Trophoblast cell (in vitro differentiated cells and primary cell): ENCODE measurements around the gene ERLIN1.

Source experiments
- DNase-seq, 2 donors: peaks; one replicate each; pipeline ENCODE4 v3.0.0-alpha.2; 2016
- H2AFZ ChIP-seq: 2 replicates; pipeline ENCODE4 v1.6.1; 2013; ENCODE audit warnings: low read length, moderate library complexity, mild to moderate bottlenecking; ENCODE audit not compliant: insufficient read depth, poor library complexity
- H2AK5ac ChIP-seq: 2 replicates; pipeline ENCODE4 v1.6.1; 2013; ENCODE audit warnings: mild to moderate bottlenecking, low read length
- H2BK120ac ChIP-seq: 2 replicates; pipeline ENCODE4 v1.6.1; 2013; ENCODE audit warnings: low read length, mild to moderate bottlenecking, moderate library complexity; ENCODE audit not compliant: insufficient read depth, poor library complexity
- H2BK12ac ChIP-seq: 2 replicates; pipeline ENCODE4 v1.6.1; 2013; ENCODE audit warnings: mild to moderate bottlenecking, low read length, moderate library complexity
- H2BK5ac ChIP-seq: 2 replicates; pipeline ENCODE4 v1.6.1; 2013; ENCODE audit warnings: low read length, low read depth, moderate library complexity, mild to moderate bottlenecking; ENCODE audit not compliant: poor library complexity
- H3K14ac ChIP-seq: 2 replicates; pipeline ENCODE4 v1.6.1; 2013; ENCODE audit warnings: mild to moderate bottlenecking, low read length
- H3K18ac ChIP-seq: 2 replicates; pipeline ENCODE4 v1.6.1; 2013; ENCODE audit warnings: mild to moderate bottlenecking, low read length
- H3K23ac ChIP-seq: 2 replicates; pipeline ENCODE4 v1.6.1; 2013; ENCODE audit warnings: low read length
- H3K27ac ChIP-seq: 2 replicates; pipeline ENCODE4 v1.5.1; 2013; ENCODE audit warnings: low read depth, mild to moderate bottlenecking, inconsistent platforms, low read length, moderate library complexity
- H3K27me3 ChIP-seq: 2 replicates; pipeline ENCODE4 v1.6.1; 2013; ENCODE audit warnings: inconsistent platforms, mild to moderate bottlenecking, low read length, moderate library complexity; ENCODE audit not compliant: insufficient read depth
- H3K36me3 ChIP-seq, 2 experiments: 1 replicate in 1 of 2; 2 replicates in 1 of 2; pipeline ENCODE4 v1.6.1; 2013; ENCODE audit warnings: low read length in 2 of 2, mild to moderate bottlenecking in 2 of 2, moderate library complexity in 1 of 2; ENCODE audit not compliant: insufficient read depth in 2 of 2, control insufficient read depth in 1 of 2
- H3K4ac ChIP-seq: 2 replicates; pipeline ENCODE4 v1.6.1; 2013; ENCODE audit warnings: low read depth, mild to moderate bottlenecking, low read length, moderate library complexity
- H3K4me1 ChIP-seq, 2 experiments: 1 replicate in 1 of 2; 2 replicates in 1 of 2; pipeline ENCODE4 v1.6.1; 2013; ENCODE audit warnings: low read length in 2 of 2, mild to moderate bottlenecking in 2 of 2, moderate library complexity in 1 of 2; ENCODE audit not compliant: insufficient read depth in 2 of 2, control insufficient read depth in 1 of 2
- H3K4me2 ChIP-seq: 2 replicates; pipeline ENCODE4 v1.6.1; 2013; ENCODE audit warnings: inconsistent platforms, mild to moderate bottlenecking, low read length, moderate library complexity
- H3K4me3 ChIP-seq: 2 replicates; pipeline ENCODE4 v1.5.1; 2013; ENCODE audit warnings: mild to moderate bottlenecking, low read depth, low read length, inconsistent platforms
- H3K79me1 ChIP-seq: one replicate; pipeline ENCODE4 v1.6.1; 2013; ENCODE audit warnings: low read length
- H3K79me2 ChIP-seq: 2 replicates; pipeline ENCODE4 v1.6.1; 2013; ENCODE audit warnings: low read length, mild to moderate bottlenecking; ENCODE audit not compliant: control insufficient read depth, insufficient read depth, poor library complexity
- H3K9ac ChIP-seq: 2 replicates; pipeline ENCODE4 v1.6.1; 2013; ENCODE audit warnings: mild to moderate bottlenecking, low read length
- H3K9me3 ChIP-seq: 2 replicates; pipeline ENCODE4 v1.6.1; 2013; ENCODE audit warnings: low read depth, mild to moderate bottlenecking, control low read depth, inconsistent platforms, low read length; ENCODE audit not compliant: insufficient read depth
- H4K12ac ChIP-seq: 2 replicates; pipeline ENCODE4 v1.6.1; 2013; ENCODE audit warnings: low read depth, mild to moderate bottlenecking, low read length, moderate library complexity
- H4K8ac ChIP-seq: 2 replicates; pipeline ENCODE4 v1.6.1; 2013; ENCODE audit warnings: low read depth, mild to moderate bottlenecking, low read length, moderate library complexity
- H4K91ac ChIP-seq: one replicate; pipeline ENCODE4 v1.6.1; 2013; ENCODE audit warnings: low read depth, mild to moderate bottlenecking, low read length, moderate library complexity
- WGBS: extraction: QIAGEN DNeasy Blood & Tissue Kit; methylation state at CpG from one replicate; pipeline ENCODE4 v1.1.7; 2013; ENCODE audit warnings: missing lambda C conversion rate; ENCODE audit not compliant: insufficient read length, insufficient coverage; ENCODE audit errors: extremely low coverage; 5-methylcytosine and 5-hydroxymethylcytosine counted together

ERLIN1 gene

GRCh38 chr10:100182908-100183307 is 2.9 kb downstream of the ERLIN1 start:
- WGBS, result no CpG with 5 or more reads among the region's 3 CpGs

GRCh38 chr10:100182281-100182680 is 3.5 kb downstream of the ERLIN1 start:
- no peak overlapping the region for H3K9ac ChIP-seq
- H3K79me2 ChIP-seq, result peaks cover 7% of the 10 kb centered on the region
- H2AK5ac ChIP-seq, result no peak overlapping the region
- no peak overlapping the region for H4K12ac ChIP-seq
- no peak for DNase-seq
- H2BK12ac ChIP-seq, result no peak overlapping the region
- H4K8ac ChIP-seq, result no peak overlapping the region
- peaks cover 10% of the 10 kb centered on the region for H3K79me1 ChIP-seq
- no CpG with 5 or more reads among the region's 6 CpGs for WGBS
- H3K18ac ChIP-seq, result no peak overlapping the region
- H3K4ac ChIP-seq, result no peak overlapping the region
- H3K4me3 ChIP-seq, result no peak overlapping the region
- H3K27me3 ChIP-seq, result no peaks in the 10 kb centered on the region
- no peak overlapping the region for H2BK5ac ChIP-seq
- H3K23ac ChIP-seq, result no peak overlapping the region
- no peak overlapping the region for H3K4me2 ChIP-seq
- H3K14ac ChIP-seq, result no peak overlapping the region
- no peak overlapping the region for H3K27ac ChIP-seq
- H2AFZ ChIP-seq, result no peak overlapping the region
- peaks cover 6 to 7% of the 10 kb centered on the region in 2 experiments for H3K4me1 ChIP-seq
- H3K36me3 ChIP-seq, result no peaks in the 10 kb centered on the region
- no peaks in the 10 kb centered on the region for H3K9me3 ChIP-seq
- no peak overlapping the region for H2BK120ac ChIP-seq
- H4K91ac ChIP-seq, result no peak overlapping the region

More at GRCh38 chr10:100182908-100183307, 2.9 kb downstream of the ERLIN1 start:
- H3K4ac ChIP-seq, result no peak overlapping the region
- peaks cover 10% of the 10 kb centered on the region for H3K79me1 ChIP-seq
- H2BK12ac ChIP-seq, result no peak overlapping the region
- no peaks in the 10 kb centered on the region for H3K27me3 ChIP-seq
- no peak overlapping the region for H4K91ac ChIP-seq
- no peak overlapping the region for H3K23ac ChIP-seq
- H3K9me3 ChIP-seq, result no peaks in the 10 kb centered on the region
- H2AK5ac ChIP-seq, result no peak overlapping the region
- no peaks in the 10 kb centered on the region for H3K36me3 ChIP-seq
- H3K9ac ChIP-seq, result no peak overlapping the region
- no peak overlapping the region for H2BK5ac ChIP-seq
- no peak overlapping the region for H3K4me2 ChIP-seq
- H3K18ac ChIP-seq, result no peak overlapping the region
- no peak overlapping the region for H3K14ac ChIP-seq
- peaks cover 7% of the 10 kb centered on the region for H3K79me2 ChIP-seq
- no peak overlapping the region for H2BK120ac ChIP-seq
- H3K4me1 ChIP-seq, result peaks cover 6 to 7% of the 10 kb centered on the region in 2 experiments
- no peak for DNase-seq
- no peak overlapping the region for H4K12ac ChIP-seq
- no peak overlapping the region for H3K4me3 ChIP-seq
- H2AFZ ChIP-seq, result no peak overlapping the region
- H3K27ac ChIP-seq, result no peak overlapping the region
- no peak overlapping the region for H4K8ac ChIP-seq

- H3K36me3 ChIP-seq, result peaks cover 0 to 4% of the 10 kb centered on the region in 2 experiments
- H2AFZ ChIP-seq, result no peak overlapping the region
- no peak for DNase-seq
- H4K12ac ChIP-seq, result no peak overlapping the region
- H3K4me2 ChIP-seq, result no peak overlapping the region
- H3K9me3 ChIP-seq, result no peaks in the 10 kb centered on the region
- H3K4ac ChIP-seq, result no peak overlapping the region
- H3K9ac ChIP-seq, result no peak overlapping the region
- H3K14ac ChIP-seq, result no peak overlapping the region
- H4K91ac ChIP-seq, result no peak overlapping the region
- no peak overlapping the region for H4K8ac ChIP-seq
- no peak overlapping the region for H2BK12ac ChIP-seq
- H3K27ac ChIP-seq, result no peak overlapping the region
- no peaks in the 10 kb centered on the region for H3K79me2 ChIP-seq
- no CpG with 5 or more reads among the region's 1 CpG for WGBS
- H3K27me3 ChIP-seq, result no peaks in the 10 kb centered on the region
- no peak overlapping the region for H3K4me3 ChIP-seq
- H3K18ac ChIP-seq, result no peak overlapping the region
- H2AK5ac ChIP-seq, result no peak overlapping the region
- no peaks in the 10 kb centered on the region for H3K79me1 ChIP-seq
- H2BK120ac ChIP-seq, result no peak overlapping the region
- no peak overlapping the region for H3K23ac ChIP-seq
- peaks cover 0 to 3% of the 10 kb centered on the region in 2 experiments for H3K4me1 ChIP-seq
- no peak overlapping the region for H2BK5ac ChIP-seq
These were observed 10.0 kb downstream of the ERLIN1 start for GRCh38 chr10:100175875-100176274.

GRCh38 chr10:100174699-100175677 is 10.8 kb downstream of the ERLIN1 start:
- Histone ChIP-seq H4K91ac (no peak overlapping the region), H3K79me1 (no peaks in the 10 kb centered on the region), H3K36me3 (peaks cover 0 to 4% of the 10 kb centered on the region in 2 experiments), H3K79me2 (no peaks in the 10 kb centered on the region), H3K18ac (no peak overlapping the region), H3K23ac (no peak overlapping the region), H3K9ac (no peak overlapping the region), H4K12ac (no peak overlapping the region), H2AFZ (no peak overlapping the region), H2BK120ac (no peak overlapping the region), H3K14ac (no peak overlapping the region), H3K27me3 (no peaks in the 10 kb centered on the region), H3K4ac (no peak overlapping the region), H3K4me2 (no peak overlapping the region), H3K4me3 (no peak overlapping the region), H2BK5ac (no peak overlapping the region), H4K8ac (no peak overlapping the region), H3K9me3 (no peaks in the 10 kb centered on the region), H2AK5ac (no peak overlapping the region), H2BK12ac (no peak overlapping the region), H3K4me1 (peaks cover 0 to 3% of the 10 kb centered on the region in 2 experiments), H3K27ac (no peak overlapping the region)
- DNase-seq, result no peak
- no CpG with 5 or more reads among the region's 3 CpGs for WGBS
